Tibial nerve (tissue), 4 donors: Measurements from ENCODE around the gene NEUROD2. TPM values are rescaled to one million over a fixed set of nuclear protein-coding genes. Genes with fewer than 3 reads are reported as not detected.
A peak's percentile ranks its signal among the peaks of the same experiment; 100 is the strongest.

Experiments
- DNase-seq, 2 donors: peaks; one replicate each; pipeline ENCODE4 v3.0.0-alpha.2; 2019; ENCODE audit warnings: low spot score in 2 of 2
- H3K27ac ChIP-seq, 4 donors: fragments of 200-600 bp; sonication (generic) in 3 of 4; one replicate each; pipeline ENCODE4 v1.5.1; 2017 to 2019; ENCODE audit warnings: mild to moderate bottlenecking in 1 of 4
- H3K27me3 ChIP-seq, 2 donors: fragments of 200-600 bp; sonication (generic) in 1 of 2; one replicate each; pipeline versions ENCODE4 v1.5.1 to v1.6.0; 2017 to 2019
- H3K36me3 ChIP-seq, 3 donors: fragments of 200-600 bp; sonication (generic); one replicate each; pipeline ENCODE4 v1.5.1; 2018 to 2019
- H3K4me1 ChIP-seq, 4 donors: fragments of 200-600 bp; sonication (generic) in 3 of 4; one replicate each; pipeline ENCODE4 v1.5.1; 2017 to 2019
- H3K4me3 ChIP-seq, 4 donors: fragments of 200-600 bp; sonication (generic) in 3 of 4; one replicate each; pipeline ENCODE4 v1.5.1; 2017 to 2019; ENCODE audit warnings: mild to moderate bottlenecking in 1 of 4, moderate library complexity in 1 of 4
- H3K9me3 ChIP-seq, 4 donors: fragments of 200-600 bp; sonication (generic) in 3 of 4; one replicate each; pipeline ENCODE4 v1.5.1; 2017 to 2019
- EP300 ChIP-seq, 2 donors: sonication (generic); formaldehyde crosslinking; IDR thresholded peaks; one replicate each; pipeline ENCODE4 v1.6.1; 2017; ENCODE audit warnings: antibody characterized with exemption in 2 of 2, mild to moderate bottlenecking in 1 of 2
- POLR2A ChIP-seq, 2 donors: fragments of 450-650 bp; IDR thresholded peaks; one replicate each; pipeline ENCODE4 v1.6.1; 2017; ENCODE audit warnings: antibody characterized with exemption in 2 of 2, mild to moderate bottlenecking in 2 of 2, moderate library complexity in 2 of 2
- WGBS, 2 donors: methylation state at CpG; one replicate each; pipeline ENCODE4 v1.1.5; 2018; 5-methylcytosine and 5-hydroxymethylcytosine counted together
- total RNA-seq, 4 donors: library from RNA; depleted of rRNA; stranded (reverse); fragments of >200 nt; gene quantifications; one replicate each; pipeline ENCODE4 v1.1.0, GENCODE V29; 2016
- TF ChIP-seq, protein P1 (sequence below), 5 experiments: fragments of 200-600 bp in 3 of 5; fragments of 450-650 bp in 2 of 5; sonication (generic) in 3 of 5; IDR thresholded peaks; one replicate each; pipeline ENCODE4 v1.5.1; 2016 to 2019; ENCODE audit warnings: antibody characterized with exemption in 5 of 5, mild to moderate bottlenecking in 3 of 5, moderate library complexity in 2 of 5

The NEUROD2 gene
- total RNA-seq, 4 donors from 2014 or later, result not detected

DNA sequence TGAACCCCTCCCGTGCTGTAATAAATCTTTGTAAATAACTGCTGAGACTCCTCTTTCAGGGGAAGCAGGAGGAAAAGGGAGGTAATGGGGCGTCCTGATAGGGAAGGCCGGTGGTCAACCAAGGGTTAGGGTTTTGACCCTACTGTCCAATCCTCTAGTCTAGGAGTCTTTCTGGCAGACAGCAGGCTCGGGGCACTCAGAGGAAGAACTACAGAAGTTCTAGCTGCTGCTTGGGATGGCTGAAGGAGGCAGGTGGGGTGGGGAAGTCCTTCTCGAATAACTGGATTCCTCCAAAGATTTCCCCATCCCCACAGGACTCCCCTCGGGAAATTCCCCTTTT is 28.8 kb upstream of the NEUROD2 start:
- Histone ChIP-seq H3K27me3 (peaks cover 0 to 2% of the 10 kb centered on the region in 2 donors), H3K36me3 (no peaks in the 10 kb centered on the region), H3K4me3 (peak overlapping the region; percentile 62 to 95 (median 76)), H3K4me1 (peaks cover 0 to 94% (median 45%) of the 10 kb centered on the region in 4 donors), H3K9me3 (no peaks in the 10 kb centered on the region), H3K27ac (peak overlapping the region; percentile 90 to 96 (median 92))
- 17 to 24% methylated on average over 6 of the region's 6 CpGs for WGBS, 2 donors
- TF ChIP-seq EP300 (IDR thresholded peaks at IDR 0.05) (no peak), POLR2A (IDR thresholded peaks at IDR 0.05) (no peak)
- TF ChIP-seq, protein P1, sequence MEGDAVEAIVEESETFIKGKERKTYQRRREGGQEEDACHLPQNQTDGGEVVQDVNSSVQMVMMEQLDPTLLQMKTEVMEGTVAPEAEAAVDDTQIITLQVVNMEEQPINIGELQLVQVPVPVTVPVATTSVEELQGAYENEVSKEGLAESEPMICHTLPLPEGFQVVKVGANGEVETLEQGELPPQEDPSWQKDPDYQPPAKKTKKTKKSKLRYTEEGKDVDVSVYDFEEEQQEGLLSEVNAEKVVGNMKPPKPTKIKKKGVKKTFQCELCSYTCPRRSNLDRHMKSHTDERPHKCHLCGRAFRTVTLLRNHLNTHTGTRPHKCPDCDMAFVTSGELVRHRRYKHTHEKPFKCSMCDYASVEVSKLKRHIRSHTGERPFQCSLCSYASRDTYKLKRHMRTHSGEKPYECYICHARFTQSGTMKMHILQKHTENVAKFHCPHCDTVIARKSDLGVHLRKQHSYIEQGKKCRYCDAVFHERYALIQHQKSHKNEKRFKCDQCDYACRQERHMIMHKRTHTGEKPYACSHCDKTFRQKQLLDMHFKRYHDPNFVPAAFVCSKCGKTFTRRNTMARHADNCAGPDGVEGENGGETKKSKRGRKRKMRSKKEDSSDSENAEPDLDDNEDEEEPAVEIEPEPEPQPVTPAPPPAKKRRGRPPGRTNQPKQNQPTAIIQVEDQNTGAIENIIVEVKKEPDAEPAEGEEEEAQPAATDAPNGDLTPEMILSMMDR (IDR thresholded peaks at IDR 0.05), result no peak
- no peak for DNase-seq

- Histone ChIP-seq H3K4me1 (peaks cover 0 to 86% (median 42%) of the 10 kb centered on the region in 4 donors), H3K36me3 (no peaks in the 10 kb centered on the region), H3K27me3 (peaks cover 0 to 7% of the 10 kb centered on the region in 2 donors), H3K4me3 (no peak overlapping the region), H3K27ac (peak overlapping the region in 3 of 4 donors; percentile 90 to 96 (median 90)), H3K9me3 (no peaks in the 10 kb centered on the region)
- TF ChIP-seq, protein P1 (IDR thresholded peaks at IDR 0.05), result no peak
- TF ChIP-seq EP300 (IDR thresholded peaks at IDR 0.05), result no peak
- TF ChIP-seq POLR2A (IDR thresholded peaks at IDR 0.05), result no peak
- no peak for DNase-seq
- 80 to 89% methylated on average over 6 to 8 of the region's 8 CpGs for WGBS, 2 donors
Observed at GRCh38 chr17:39635614-39636176, 28.0 kb upstream of the NEUROD2 start.

- 49 to 53% methylated on average over 2 of the region's 2 CpGs for WGBS, 2 donors
- Histone ChIP-seq H3K4me1 (peaks cover 0 to 74% (median 34%) of the 10 kb centered on the region in 4 donors), H3K9me3 (no peaks in the 10 kb centered on the region), H3K36me3 (no peaks in the 10 kb centered on the region), H3K27me3 (peaks cover 0 to 10% of the 10 kb centered on the region in 2 donors), H3K27ac (peak overlapping the region; percentile 20 to 88 (median 73)), H3K4me3 (no peak overlapping the region)
- DNase-seq, result no peak
- TF ChIP-seq, protein P1 (IDR thresholded peaks at IDR 0.05), result peak; percentile 72 to 79 (median 77)
- TF ChIP-seq EP300 (IDR thresholded peaks at IDR 0.05), result no peak
Observed at GRCh38 chr17:39634384-39634871, 26.7 kb upstream of the NEUROD2 start.

- 66 to 75% methylated on average over 7 to 8 of the region's 8 CpGs for WGBS, 2 donors
- no peaks in the 10 kb centered on the region for H3K9me3 ChIP-seq
- H3K27ac ChIP-seq, result peak overlapping the region; percentile 60 to 88 (median 73)
- H3K27me3 ChIP-seq, result peaks cover 0 to 18% of the 10 kb centered on the region in 2 donors
- H3K4me3 ChIP-seq, result no peak overlapping the region
- TF ChIP-seq, protein P1 (IDR thresholded peaks at IDR 0.05), result no peak
- TF ChIP-seq POLR2A (IDR thresholded peaks at IDR 0.05) (no peak), EP300 (IDR thresholded peaks at IDR 0.05) (no peak)
- no peaks in the 10 kb centered on the region for H3K36me3 ChIP-seq
- no peak for DNase-seq
- peaks cover 0 to 66% (median 28%) of the 10 kb centered on the region in 4 donors for H3K4me1 ChIP-seq
Observed at GRCh38 chr17:39633570-39634183, 26.0 kb upstream of the NEUROD2 start.
